A549 (cell line): ENCODE measurements around the gene GPD1L. TPM values are rescaled to one million over a fixed set of nuclear protein-coding genes. Genes with fewer than 3 reads are reported as not detected.

Source experiments
- ATAC-seq, 2 experiments: fragments of 200-7000 bp in 1 of 2; fragments of >200 bp in 1 of 2; cut with Nextera tagmentation in 1 of 2; cut with Tn5 transposase in 1 of 2; 3 replicates each; pipeline versions ENCODE4 v1.8.0 to v1.9.1; 2018 to 2020; ENCODE audit warnings: mild to moderate bottlenecking in 1 of 2, moderate library complexity in 1 of 2
- CTCF ChIA-PET: fragments of 300-600 bp; sonication (Branson Sonifier 250); formaldehyde crosslinking; extraction: SDS; loops from one replicate; lab custom pipeline; 2021; ENCODE audit warnings: antibody characterized with exemption, inconsistent platforms; lab: Yijun Ruan, JAX
- POLR2A ChIA-PET: fragments of 350-600 bp; formaldehyde crosslinking; extraction: SDS; loops from one replicate; lab custom pipeline; 2021; ENCODE audit warnings: antibody characterized with exemption, inconsistent platforms; lab: Yijun Ruan, JAX
- DNase-seq, 2 experiments: peaks; one replicate each; pipeline versions ENCODE4 v3.0.0 to v3.0.0-alpha.2; 2011 to 2016; ENCODE audit warnings: low read depth in 1 of 2, low spot score in 1 of 2
- FAIRE-seq: peaks from 2 replicates; lab custom pipeline; 2011; peaks lifted over from hg19 to GRCh38; lab: Jason Lieb, UNC
- H3K27ac ChIP-seq, 2 experiments: fragments of >200 bp; sonication (Bioruptor Twin); formaldehyde crosslinking; 3 replicates each; pipeline ENCODE4 v1.5.1; 2016 to 2017
- H3K4me1 ChIP-seq: fragments of >200 bp; sonication (Bioruptor Twin); formaldehyde crosslinking; 3 replicates; pipeline ENCODE4 v1.6.1; 2016
- H3K4me2 ChIP-seq: fragments of >200 bp; sonication (Bioruptor Twin); formaldehyde crosslinking; 3 replicates; pipeline ENCODE4 v1.6.1; 2016
- H3K4me3 ChIP-seq: fragments of >200 bp; sonication (Bioruptor Twin); formaldehyde crosslinking; 3 replicates; pipeline ENCODE4 v1.5.1; 2016
- H3K9me3 ChIP-seq: fragments of >200 bp; sonication (Bioruptor Twin); formaldehyde crosslinking; 3 replicates; pipeline ENCODE4 v1.6.1; 2016
- ATOH8 ChIP-seq: fragments of 250-450 bp; sonication (Bioruptor Pico); IDR thresholded peaks from 2 replicates; pipeline ENCODE4 v1.5.0; 2020; ENCODE audit warnings: low read depth, mild to moderate bottlenecking, moderate library complexity
- CBX2 ChIP-seq: fragments of 200-600 bp; sonication (generic); IDR thresholded peaks from 2 replicates; pipeline ENCODE4 v1.6.1; 2016; ENCODE audit warnings: low read depth, mild to moderate bottlenecking, borderline replicate concordance
- CHD2 ChIP-seq: fragments of 150-350 bp; IDR thresholded peaks from 2 replicates; pipeline ENCODE4 v1.6.1; 2014; ENCODE audit warnings: low read length; ENCODE audit not compliant: partially characterized antibody
- CTCF ChIP-seq: fragments of >200 bp; sonication (Bioruptor Twin); formaldehyde crosslinking; IDR thresholded peaks from 3 replicates; pipeline ENCODE4 v1.5.1; 2016
- ELK1 ChIP-seq: fragments of 150-350 bp; IDR thresholded peaks from 2 replicates; pipeline ENCODE4 v1.6.1; 2014; ENCODE audit warnings: low read depth, mild to moderate bottlenecking, low read length
- EP300 ChIP-seq, 2 experiments: fragments of >200 bp; sonication (Bioruptor Twin); formaldehyde crosslinking; IDR thresholded peaks; 2 replicates in 1 of 2; 3 replicates in 1 of 2; pipeline ENCODE4 v1.6.1; 2016 to 2017
- ESRRA ChIP-seq: fragments of 150-350 bp; IDR thresholded peaks from 2 replicates; pipeline ENCODE4 v1.6.1; 2014; ENCODE audit warnings: mild to moderate bottlenecking, low read length, borderline replicate concordance
- FOXS1 ChIP-seq: fragments of 250-450 bp; sonication (Bioruptor Pico); IDR thresholded peaks from 2 replicates; pipeline ENCODE4 v1.5.0; 2020; ENCODE audit warnings: mild to moderate bottlenecking, moderate library complexity
- GATA3 ChIP-seq: IDR thresholded peaks from 2 replicates; pipeline ENCODE4 v1.6.1; 2012; ENCODE audit warnings: borderline replicate concordance
- HDAC2 ChIP-seq: fragments of 200-600 bp; sonication (generic); IDR thresholded peaks from 2 replicates; pipeline ENCODE4 v1.6.1; 2016
- HOXA7 ChIP-seq: fragments of 250-450 bp; sonication (Bioruptor Pico); IDR thresholded peaks from 2 replicates; pipeline ENCODE4 v1.5.0; 2020; ENCODE audit warnings: mild to moderate bottlenecking, moderate library complexity
- JUN ChIP-seq, 2 experiments: fragments of >200 bp; sonication (Bioruptor Twin); formaldehyde crosslinking; IDR thresholded peaks; 2 replicates in 1 of 2; 3 replicates in 1 of 2; pipeline ENCODE4 v1.6.1; 2016 to 2017
- JUNB ChIP-seq: fragments of >200 bp; sonication (Bioruptor Twin); formaldehyde crosslinking; IDR thresholded peaks from 2 replicates; pipeline ENCODE4 v1.6.1; 2016
- KDM1A ChIP-seq: fragments of 200-600 bp; sonication (generic); IDR thresholded peaks from 2 replicates; pipeline ENCODE4 v1.6.1; 2016; ENCODE audit warnings: low read depth, mild to moderate bottlenecking
- KDM5A ChIP-seq: fragments of 200-600 bp; sonication (generic); IDR thresholded peaks from 2 replicates; pipeline ENCODE4 v1.6.1; 2016; ENCODE audit warnings: antibody characterized with exemption, mild to moderate bottlenecking
- MAFK ChIP-seq: fragments of 450-650 bp; IDR thresholded peaks from 2 replicates; pipeline ENCODE4 v1.6.1; 2014; ENCODE audit not compliant: partially characterized antibody
- MYC ChIP-seq: IDR thresholded peaks from 2 replicates; pipeline ENCODE4 v1.6.1; 2012; ENCODE audit warnings: mild to moderate bottlenecking, inconsistent platforms, low read length, improper control_type of control experiment, borderline replicate concordance
- NPAS2 ChIP-seq: fragments of 250-450 bp; sonication (Bioruptor Pico); IDR thresholded peaks from 2 replicates; pipeline ENCODE4 v1.8.0; 2022; ENCODE audit warnings: mild to moderate bottlenecking, moderate library complexity, borderline replicate concordance
- POLR2AphosphoS2 ChIP-seq: conservative IDR thresholded peaks from 2 replicates; pipeline ENCODE4 v1.6.1; 2012; ENCODE audit warnings: low read length, improper control_type of control experiment, inconsistent platforms
- RAD21 ChIP-seq, 2 experiments: fragments of >200 bp in 1 of 2; sonication (Bioruptor Twin) in 1 of 2; formaldehyde crosslinking in 1 of 2; IDR thresholded peaks in 1 of 2; conservative IDR thresholded peaks in 1 of 2; 2 replicates in 1 of 2; 3 replicates in 1 of 2; pipeline ENCODE4 v1.6.1; 2012 to 2018; ENCODE audit warnings: inconsistent platforms in 1 of 2
- RCOR1 ChIP-seq: fragments of 150-350 bp; IDR thresholded peaks from 2 replicates; pipeline ENCODE4 v1.6.1; 2014; ENCODE audit warnings: antibody characterized with exemption, low read length, low read depth
- RNF2 ChIP-seq: fragments of 200-600 bp; sonication (generic); IDR thresholded peaks from 2 replicates; pipeline ENCODE4 v1.6.1; 2016; ENCODE audit warnings: low read depth, mild to moderate bottlenecking, antibody characterized with exemption, moderate library complexity, borderline replicate concordance
- SREBF2 ChIP-seq: fragments of 450-650 bp; IDR thresholded peaks from 2 replicates; pipeline ENCODE4 v1.6.1; 2014; ENCODE audit warnings: mild to moderate bottlenecking, moderate library complexity
- TP53 ChIP-seq: fragments of 250-450 bp; sonication (Bioruptor Pico); IDR thresholded peaks from 2 replicates; pipeline ENCODE4 v1.5.0; 2021; ENCODE audit warnings: mild to moderate bottlenecking, moderate library complexity
- ZC3H11A ChIP-seq: fragments of 450-650 bp; IDR thresholded peaks from 2 replicates; pipeline ENCODE4 v1.6.1; 2014; ENCODE audit warnings: antibody characterized with exemption, mild to moderate bottlenecking
- WGBS: methylation state at CpG from one replicate; pipeline ENCODE4 v1.1.6; 2017; ENCODE audit errors: missing lambda C conversion rate; 5-methylcytosine and 5-hydroxymethylcytosine counted together
- polyA plus RNA-seq, 4 experiments: library from polyadenylated mRNA; depleted of rRNA in 3 of 4; stranded (reverse); fragments of >200 nt; fragmentation: RNase III in 1 of 4; extraction: RNeasy Plus Mini Kit Qiagen cat#74134 plus additional on column Dnase treatment in 1 of 4; gene quantifications; 2 replicates in 3 of 4; 3 replicates in 1 of 4; pipeline ENCODE4 v1.2.3, GENCODE V29; 2011 to 2017
- TF ChIP-seq, protein P1 (sequence below): fragments of 250-450 bp; sonication (Bioruptor Pico); IDR thresholded peaks from 2 replicates; pipeline ENCODE4 v1.5.0; 2021; ENCODE audit warnings: mild to moderate bottlenecking, moderate library complexity, borderline replicate concordance

GPD1L gene
- polyA plus RNA-seq, 2 of the 4 experiments (the other 2 are of a cell fraction): 13.6 to 31.0 TPM

DNA sequence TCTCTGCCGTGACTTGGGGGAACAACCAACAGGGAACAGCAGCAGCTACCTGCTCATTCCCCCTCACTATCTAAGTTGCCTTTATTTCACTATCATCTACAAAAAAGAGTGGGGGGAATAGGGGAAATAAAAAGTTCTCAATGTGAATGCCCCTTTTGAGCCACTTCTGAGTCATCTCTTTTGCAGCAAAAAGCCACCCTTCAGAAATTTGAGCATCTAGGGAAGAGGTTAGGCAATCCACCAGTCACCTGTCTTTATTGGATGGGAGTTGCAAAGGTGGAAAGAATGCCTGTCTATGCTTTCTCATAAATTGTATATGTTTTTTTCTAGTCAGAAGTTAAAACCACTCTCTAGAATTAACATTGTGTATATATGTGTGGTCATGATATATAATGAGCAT, 41.1 kb downstream of the GPD1L start:
- ChIA-PET POLR2A (no interaction called here), CTCF (no interaction called here)
- ATAC-seq: no peak
- Histone ChIP-seq H3K9me3 (no peaks in the 10 kb centered on the region), H3K4me3 (no peak overlapping the region), H3K27ac (no peak overlapping the region), H3K4me2 (no peak overlapping the region), H3K4me1 (peaks cover 12% of the 10 kb centered on the region)
- FAIRE-seq: no peak
- WGBS: 96% methylated on average over 1 of the region's 1 CpG
- TF ChIP-seq POLR2AphosphoS2 (no peak), JUN (IDR thresholded peaks at IDR 0.05) (no peak), NPAS2 (no peak), ATOH8 (no peak), KDM1A (no peak), SREBF2 (no peak), CTCF (no peak), RCOR1 (no peak), RNF2 (no peak), MYC (no peak), CHD2 (no peak), JUNB (no peak), CBX2 (no peak)
- TF ChIP-seq, protein P1, sequence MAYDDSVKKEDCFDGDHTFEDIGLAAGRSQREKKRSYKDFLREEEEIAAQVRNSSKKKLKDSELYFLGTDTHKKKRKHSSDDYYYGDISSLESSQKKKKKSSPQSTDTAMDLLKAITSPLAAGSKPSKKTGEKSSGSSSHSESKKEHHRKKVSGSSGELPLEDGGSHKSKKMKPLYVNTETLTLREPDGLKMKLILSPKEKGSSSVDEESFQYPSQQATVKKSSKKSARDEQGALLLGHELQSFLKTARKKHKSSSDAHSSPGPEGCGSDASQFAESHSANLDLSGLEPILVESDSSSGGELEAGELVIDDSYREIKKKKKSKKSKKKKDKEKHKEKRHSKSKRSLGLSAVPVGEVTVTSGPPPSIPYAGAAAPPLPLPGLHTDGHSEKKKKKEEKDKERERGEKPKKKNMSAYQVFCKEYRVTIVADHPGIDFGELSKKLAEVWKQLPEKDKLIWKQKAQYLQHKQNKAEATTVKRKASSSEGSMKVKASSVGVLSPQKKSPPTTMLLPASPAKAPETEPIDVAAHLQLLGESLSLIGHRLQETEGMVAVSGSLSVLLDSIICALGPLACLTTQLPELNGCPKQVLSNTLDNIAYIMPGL (CRISPR knock-in tag): no peak
- DNase-seq: no peak

- CTCF ChIA-PET: interaction anchor here (0.7 kb wide), 2 partner anchors 129 to 423 kb away, joined by 3 read pairs; no protein-coding TSS in a partner anchor
- no peaks in the 10 kb centered on the region for H3K9me3 ChIP-seq
- TF ChIP-seq HOXA7 (CRISPR knock-in tag) (no peak), SREBF2 (no peak), KDM5A (no peak), EP300 (IDR thresholded peaks at IDR 0.05) (no peak), ZC3H11A (no peak), ESRRA (no peak), TP53 (no peak), GATA3 (no peak), ELK1 (no peak), MAFK (no peak), HDAC2 (no peak), RAD21 (conservative IDR thresholded peaks at IDR 0.05 in 1 of 2, IDR thresholded peaks at IDR 0.05 in 1 of 2) (no peak), FOXS1 (CRISPR knock-in tag) (no peak), ATOH8 (no peak)
- POLR2A ChIA-PET: no interaction called here
- no peak overlapping the region for H3K4me2 ChIP-seq
- no peak overlapping the region for H3K27ac ChIP-seq
- ATAC-seq: no peak
- DNase-seq: no peak
- no peak overlapping the region for H3K4me3 ChIP-seq
- FAIRE-seq: no peak
- peaks cover 12% of the 10 kb centered on the region for H3K4me1 ChIP-seq
- 81% methylated on average over 3 of the region's 3 CpGs for WGBS
Observed at GRCh38 chr3:32147933-32148332, 41.5 kb downstream of the GPD1L start.
